Measurements from ENCODE around the gene TPH2.

DNA sequence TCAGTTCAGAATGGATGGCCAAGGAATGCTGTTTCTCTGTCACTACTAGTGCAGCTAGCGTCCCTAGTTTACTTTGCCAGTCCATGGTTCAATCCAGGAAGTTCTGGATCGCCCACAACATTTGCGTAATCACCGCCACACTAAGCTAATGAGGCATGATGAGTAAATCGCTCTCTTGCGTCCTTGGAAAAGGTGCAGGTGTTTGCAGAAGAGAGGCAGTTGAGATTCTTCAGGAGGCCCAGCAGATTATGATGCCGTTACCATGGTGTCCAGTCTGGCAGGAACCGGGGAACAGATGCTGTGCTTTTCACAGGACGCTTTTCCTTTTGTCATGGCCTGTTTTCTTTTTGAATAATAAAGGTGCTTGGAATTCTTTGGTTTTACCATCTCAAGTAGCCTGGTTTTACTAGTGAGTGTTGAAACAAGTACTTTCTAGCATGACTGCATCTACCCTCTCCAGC is 9.0 kb downstream of the TPH2 start:
- TF ChIP-seq EZH2 (IDR thresholded peaks at IDR 0.05; ENCODE audit: insufficient read depth, poor library complexity, severe bottlenecking) (no peak), EZH2phosphoT487 (IDR thresholded peaks at IDR 0.05; ENCODE audit: insufficient read depth, low read depth) (no peak)
